GM23338 (cell line): ENCODE measurements around the gene TTYH3. TPM values are rescaled to one million over a fixed set of nuclear protein-coding genes. Genes with fewer than 3 reads are reported as not detected.
A peak's percentile ranks its signal among the peaks of the same experiment; 100 is the strongest.

ENCODE experiments used
- ATAC-seq: fragments of 200-7000 bp; cut with Tn5 transposase; 3 replicates; pipeline ENCODE4 v1.9.1; 2020
- DNase-seq: peaks from one replicate; pipeline ENCODE4 v3.0.0-alpha.2; 2015; ENCODE audit warnings: low spot score
- H2AFZ ChIP-seq: fragments of 200-600 bp; sonication (generic); 2 replicates; pipeline ENCODE4 v1.8.0; 2016; ENCODE audit warnings: antibody characterized with exemption, mild to moderate bottlenecking, moderate library complexity
- H3F3A ChIP-seq: fragments of 200-600 bp; sonication (generic); replicated peaks from 2 replicates; pipeline ENCODE4 v1.8.0; 2017; ENCODE audit warnings: antibody characterized with exemption, mixed run types, low read depth
- H3K27ac ChIP-seq: fragments of 200-600 bp; sonication (generic); 2 replicates; pipeline ENCODE4 v1.6.1; 2016; ENCODE audit warnings: low read depth
- H3K27me3 ChIP-seq: fragments of 200-600 bp; sonication (generic); 2 replicates; pipeline ENCODE4 v1.8.0; 2016; ENCODE audit warnings: mild to moderate bottlenecking, mixed run types, moderate library complexity; ENCODE audit not compliant: insufficient read depth
- H3K36me3 ChIP-seq: fragments of 200-600 bp; sonication (generic); 2 replicates; pipeline ENCODE4 v1.8.0; 2016; ENCODE audit warnings: mild to moderate bottlenecking; ENCODE audit not compliant: insufficient read depth
- H3K4me1 ChIP-seq: fragments of 200-600 bp; sonication (generic); 2 replicates; pipeline ENCODE4 v1.8.0; 2016; ENCODE audit warnings: mild to moderate bottlenecking, moderate library complexity; ENCODE audit not compliant: insufficient read depth
- H3K4me2 ChIP-seq: fragments of 200-600 bp; sonication (generic); 2 replicates; pipeline ENCODE4 v1.7.1; 2017; ENCODE audit warnings: mixed run types
- H3K4me3 ChIP-seq: fragments of 200-600 bp; sonication (generic); 2 replicates; pipeline ENCODE4 v1.6.1; 2016; ENCODE audit warnings: mixed run types
- H3K79me2 ChIP-seq: fragments of 200-600 bp; sonication (generic); replicated peaks from 2 replicates; pipeline ENCODE4 v1.8.0; 2017; ENCODE audit warnings: mild to moderate bottlenecking; ENCODE audit not compliant: insufficient read depth
- H3K9me2 ChIP-seq: fragments of 200-600 bp; sonication (generic); 2 replicates; pipeline ENCODE4 v1.8.0; 2017; ENCODE audit not compliant: insufficient read depth
- H4K20me1 ChIP-seq: fragments of 200-600 bp; sonication (generic); replicated peaks from 2 replicates; pipeline ENCODE4 v1.8.0; 2017; ENCODE audit warnings: mild to moderate bottlenecking; ENCODE audit not compliant: insufficient read depth
- H3K27ac Mint-ChIP-seq: 2 replicates; pipeline ENCODE4 v1.8.0; 2020; ENCODE audit warnings: inconsistent platforms, mild to moderate bottlenecking, moderate library complexity, mixed read lengths
- H3K27me3 Mint-ChIP-seq: 3 replicates; pipeline ENCODE4 v1.8.0; 2022; ENCODE audit warnings: low read depth, mild to moderate bottlenecking, moderate library complexity, mixed read lengths, inconsistent platforms; ENCODE audit not compliant: insufficient read depth, poor library complexity
- H3K36me3 Mint-ChIP-seq: 3 replicates; pipeline ENCODE4 v1.8.0; 2021; ENCODE audit warnings: low read depth, mild to moderate bottlenecking, inconsistent platforms, moderate library complexity, mixed read lengths
- H3K4me1 Mint-ChIP-seq: 3 replicates; pipeline ENCODE4 v1.8.0; 2020; ENCODE audit warnings: mild to moderate bottlenecking, inconsistent platforms, mixed read lengths
- H3K4me3 Mint-ChIP-seq: 3 replicates; pipeline ENCODE4 v1.8.0; 2021; ENCODE audit warnings: moderate library complexity, mild to moderate bottlenecking, inconsistent platforms, mixed read lengths
- H3K9me3 Mint-ChIP-seq: 3 replicates; pipeline ENCODE4 v1.8.0; 2020; ENCODE audit warnings: moderate library complexity, mild to moderate bottlenecking, inconsistent platforms, mixed read lengths
- CREB1 ChIP-seq: fragments of 250-450 bp; sonication (Bioruptor Pico); IDR thresholded peaks from 2 replicates; pipeline ENCODE4 v1.5.0; 2020; ENCODE audit warnings: low read depth, mild to moderate bottlenecking, moderate library complexity
- ETS1 ChIP-seq: IDR thresholded peaks from 2 replicates; pipeline ENCODE4 v1.6.1; 2016; ENCODE audit warnings: antibody characterized with exemption
- EZH2 ChIP-seq: fragments of 200-600 bp; sonication (generic); IDR thresholded peaks from one replicate; pipeline ENCODE4 v1.8.0; 2017; ENCODE audit warnings: antibody characterized with exemption, mild to moderate bottlenecking, low read depth; ENCODE audit not compliant: unreplicated experiment
- EZH2phosphoT487 ChIP-seq: fragments of 200-600 bp; sonication (generic); IDR thresholded peaks from one replicate; pipeline ENCODE4 v1.8.1; 2018; ENCODE audit warnings: antibody characterized with exemption; ENCODE audit not compliant: unreplicated experiment
- JUNB ChIP-seq: IDR thresholded peaks from one replicate; pipeline ENCODE4 v1.6.1; 2016; ENCODE audit warnings: antibody characterized with exemption; ENCODE audit not compliant: unreplicated experiment
- NANOG ChIP-seq: IDR thresholded peaks from 2 replicates; pipeline ENCODE4 v1.6.1; 2016; ENCODE audit warnings: antibody characterized with exemption, borderline replicate concordance
- STAT1 ChIP-seq: IDR thresholded peaks from one replicate; pipeline ENCODE4 v1.6.1; 2016; ENCODE audit warnings: antibody characterized with exemption; ENCODE audit not compliant: unreplicated experiment
- ZNF114 ChIP-seq: fragments of 250-450 bp; sonication (Bioruptor Pico); IDR thresholded peaks from 2 replicates; pipeline ENCODE4 v1.5.0; 2020; ENCODE audit warnings: mild to moderate bottlenecking, moderate library complexity
- ZNF462 ChIP-seq: fragments of 250-450 bp; sonication (Bioruptor Pico); IDR thresholded peaks from 2 replicates; pipeline ENCODE4 v1.5.0; 2020; ENCODE audit warnings: mild to moderate bottlenecking, moderate library complexity
- polyA plus RNA-seq: library from polyadenylated mRNA; unstranded; fragments of >200 nt; fragmentation: Nextera tagmentation; extraction: Ambion mirVana; gene quantifications from 2 replicates; pipeline ENCODE4 v1.2.1, GENCODE V29; 2016
- total RNA-seq: library from RNA; depleted of rRNA; stranded (reverse); fragments of >200 nt; shearing (Covaris generic); gene quantifications from 2 replicates; pipeline ENCODE4 v1.2.3, GENCODE V29; 2014
- TF ChIP-seq, protein P1 (sequence below): IDR thresholded peaks from one replicate; pipeline ENCODE4 v1.6.1; 2018; ENCODE audit warnings: antibody characterized with exemption; ENCODE audit not compliant: unreplicated experiment

TTYH3 gene
- total and polyA plus RNA-seq, 2 experiments from 2014 or later = 59.6 to 126 TPM

- Histone ChIP-seq H3K4me2 (no peak overlapping the region), H3F3A (peaks cover 14% of the 10 kb centered on the region; the same call in 1 of the 2 replicates), H2AFZ (peak overlapping the region; percentile 10; the same call in 1 of the 2 replicates), H3K36me3 (no peaks in the 10 kb centered on the region), H4K20me1 (no peaks in the 10 kb centered on the region), H3K79me2 (no peaks in the 10 kb centered on the region), H3K27me3 (no peaks in the 10 kb centered on the region), H3K9me2 (no peaks in the 10 kb centered on the region), H3K4me3 (no peak overlapping the region), H3K27ac (no peak overlapping the region), H3K4me1 (peaks cover 11% of the 10 kb centered on the region)
- Mint-ChIP-seq H3K9me3 (no peaks in the 10 kb centered on the region), H3K4me3 (no peak overlapping the region), H3K27me3 (peaks cover 6% of the 10 kb centered on the region), H3K4me1 (peaks cover 25% of the 10 kb centered on the region), H3K36me3 (no peaks in the 10 kb centered on the region), H3K27ac (no peak overlapping the region)
- DNase-seq (no peak), ATAC-seq (no peak)
- no peak for TF ChIP-seq STAT1
- TF ChIP-seq ETS1 = no peak
- TF ChIP-seq ZNF462 (CRISPR knock-in tag) = no peak
- no peak for TF ChIP-seq NANOG
- TF ChIP-seq JUNB = no peak
- no peak for TF ChIP-seq ZNF114 (CRISPR knock-in tag)
- TF ChIP-seq, protein P1, sequence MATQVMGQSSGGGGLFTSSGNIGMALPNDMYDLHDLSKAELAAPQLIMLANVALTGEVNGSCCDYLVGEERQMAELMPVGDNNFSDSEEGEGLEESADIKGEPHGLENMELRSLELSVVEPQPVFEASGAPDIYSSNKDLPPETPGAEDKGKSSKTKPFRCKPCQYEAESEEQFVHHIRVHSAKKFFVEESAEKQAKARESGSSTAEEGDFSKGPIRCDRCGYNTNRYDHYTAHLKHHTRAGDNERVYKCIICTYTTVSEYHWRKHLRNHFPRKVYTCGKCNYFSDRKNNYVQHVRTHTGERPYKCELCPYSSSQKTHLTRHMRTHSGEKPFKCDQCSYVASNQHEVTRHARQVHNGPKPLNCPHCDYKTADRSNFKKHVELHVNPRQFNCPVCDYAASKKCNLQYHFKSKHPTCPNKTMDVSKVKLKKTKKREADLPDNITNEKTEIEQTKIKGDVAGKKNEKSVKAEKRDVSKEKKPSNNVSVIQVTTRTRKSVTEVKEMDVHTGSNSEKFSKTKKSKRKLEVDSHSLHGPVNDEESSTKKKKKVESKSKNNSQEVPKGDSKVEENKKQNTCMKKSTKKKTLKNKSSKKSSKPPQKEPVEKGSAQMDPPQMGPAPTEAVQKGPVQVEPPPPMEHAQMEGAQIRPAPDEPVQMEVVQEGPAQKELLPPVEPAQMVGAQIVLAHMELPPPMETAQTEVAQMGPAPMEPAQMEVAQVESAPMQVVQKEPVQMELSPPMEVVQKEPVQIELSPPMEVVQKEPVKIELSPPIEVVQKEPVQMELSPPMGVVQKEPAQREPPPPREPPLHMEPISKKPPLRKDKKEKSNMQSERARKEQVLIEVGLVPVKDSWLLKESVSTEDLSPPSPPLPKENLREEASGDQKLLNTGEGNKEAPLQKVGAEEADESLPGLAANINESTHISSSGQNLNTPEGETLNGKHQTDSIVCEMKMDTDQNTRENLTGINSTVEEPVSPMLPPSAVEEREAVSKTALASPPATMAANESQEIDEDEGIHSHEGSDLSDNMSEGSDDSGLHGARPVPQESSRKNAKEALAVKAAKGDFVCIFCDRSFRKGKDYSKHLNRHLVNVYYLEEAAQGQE = no peak
- TF ChIP-seq EZH2phosphoT487 = no peak
- TF ChIP-seq EZH2 = no peak
- TF ChIP-seq CREB1 (CRISPR knock-in tag) = no peak
Observed at GRCh38 chr7:2622869-2623697, 8.7 kb upstream of the TTYH3 start.
